ENCODE results near the gene THAP4. TPM values are rescaled to one million over a fixed set of nuclear protein-coding genes. Genes with fewer than 3 reads are reported as not detected.

Gene THAP4
- total RNA-seq, 1 donor from 2014 or later = 46.0 TPM

- DNase-seq (ENCODE audit: low read depth) (no peak), FAIRE-seq (no peak)
- no peaks in the 10 kb centered on the region for H3K36me3 ChIP-seq (ENCODE audit: insufficient read depth, low read length)
- Mint-ChIP-seq H3K4me1 (ENCODE audit: low read depth, unreplicated experiment) (peaks cover 10% of the 10 kb centered on the region), H3K4me3 (ENCODE audit: unreplicated experiment) (no peak overlapping the region), H3K9me3 (ENCODE audit: unreplicated experiment) (no peaks in the 10 kb centered on the region), H3K36me3 (ENCODE audit: low read depth, unreplicated experiment) (peaks cover 4% of the 10 kb centered on the region), H3K27me3 (ENCODE audit: low read depth, unreplicated experiment) (peaks cover 5% of the 10 kb centered on the region), H3K27ac (ENCODE audit: unreplicated experiment) (no peak overlapping the region)
- no peaks in the 10 kb centered on the region for H3K27me3 ChIP-seq (ENCODE audit: insufficient read depth, low read length)
- peaks cover 22% of the 10 kb centered on the region for H3K4me1 ChIP-seq (ENCODE audit: insufficient read depth, low read length)
- no peak overlapping the region for H3K27ac ChIP-seq (ENCODE audit: low read depth, low read length)
- no peak overlapping the region for H2AFZ ChIP-seq (ENCODE audit: low read depth, low read length)
- H3K79me2 ChIP-seq (ENCODE audit: insufficient read depth, low read length) = no peaks in the 10 kb centered on the region
- H3K9me3 ChIP-seq (ENCODE audit: insufficient read depth, low read depth, low read length) = no peaks in the 10 kb centered on the region
- no peak overlapping the region for H3K9ac ChIP-seq (ENCODE audit: low read length)
- H4K20me1 ChIP-seq (ENCODE audit: insufficient read depth, low read length) = no peaks in the 10 kb centered on the region
- no peak overlapping the region for H3K4me2 ChIP-seq (ENCODE audit: low read length)
- no peak for TF ChIP-seq CTCF (IDR thresholded peaks at IDR 0.05; ENCODE audit: insufficient read depth, low read depth, low read length)
- no peak for TF ChIP-seq EZH2 (IDR thresholded peaks at IDR 0.05; ENCODE audit: insufficient read depth, low read length)
- H3K4me3 ChIP-seq (ENCODE audit: insufficient read depth, low read depth, low read length) = no peak overlapping the region
Measured at GRCh38 chr2:241550616-241551580, 86.1 kb downstream of the THAP4 start.

GRCh38 chr2:241548451-241548835, 88.5 kb downstream of the THAP4 start:
- Histone ChIP-seq H3K9me3 (ENCODE audit: insufficient read depth, low read depth, low read length) (no peaks in the 10 kb centered on the region), H3K9ac (ENCODE audit: low read length) (no peak overlapping the region), H4K20me1 (ENCODE audit: insufficient read depth, low read length) (no peaks in the 10 kb centered on the region), H3K36me3 (ENCODE audit: insufficient read depth, low read length) (no peaks in the 10 kb centered on the region), H3K27me3 (ENCODE audit: insufficient read depth, low read length) (no peaks in the 10 kb centered on the region), H3K4me2 (ENCODE audit: low read length) (no peak overlapping the region), H3K4me1 (ENCODE audit: insufficient read depth, low read length) (peaks cover 37% of the 10 kb centered on the region), H3K4me3 (ENCODE audit: insufficient read depth, low read depth, low read length) (no peak overlapping the region), H3K79me2 (ENCODE audit: insufficient read depth, low read length) (no peaks in the 10 kb centered on the region), H2AFZ (ENCODE audit: low read depth, low read length) (no peak overlapping the region), H3K27ac (ENCODE audit: low read depth, low read length) (no peak overlapping the region)
- DNase-seq (ENCODE audit: low read depth) (no peak), FAIRE-seq (no peak)
- peaks cover 4% of the 10 kb centered on the region for H3K36me3 Mint-ChIP-seq (ENCODE audit: low read depth, unreplicated experiment)
- H3K9me3 Mint-ChIP-seq (ENCODE audit: unreplicated experiment) = no peaks in the 10 kb centered on the region
- peaks cover 2% of the 10 kb centered on the region for H3K27me3 Mint-ChIP-seq (ENCODE audit: low read depth, unreplicated experiment)
- TF ChIP-seq CTCF (IDR thresholded peaks at IDR 0.05; ENCODE audit: insufficient read depth, low read depth, low read length) = no peak
- no peak for TF ChIP-seq EZH2 (IDR thresholded peaks at IDR 0.05; ENCODE audit: insufficient read depth, low read length)
- H3K4me3 Mint-ChIP-seq (ENCODE audit: unreplicated experiment) = no peak overlapping the region
- H3K27ac Mint-ChIP-seq (ENCODE audit: unreplicated experiment) = no peak overlapping the region
- H3K4me1 Mint-ChIP-seq (ENCODE audit: low read depth, unreplicated experiment) = peaks cover 12% of the 10 kb centered on the region
